Transverse colon (tissue), 4 donors: Measurements from ENCODE around the gene PYGM. TPM values are rescaled to one million over a fixed set of nuclear protein-coding genes. Genes with fewer than 3 reads are reported as not detected.

Experiments
- DNase-seq: peaks from one replicate; pipeline ENCODE4 v3.0.0-alpha.2; 2019
- H3K27ac ChIP-seq, 4 donors: fragments of 200-600 bp; sonication (generic); 2 replicates each; pipeline ENCODE4 v1.5.1; 2016 to 2018; ENCODE audit warnings: inconsistent platforms in 4 of 4
- H3K27me3 ChIP-seq: fragments of 200-600 bp; sonication (generic); 2 replicates; pipeline ENCODE4 v1.5.1; 2017; ENCODE audit warnings: inconsistent platforms
- H3K36me3 ChIP-seq, 4 donors: fragments of 200-600 bp; sonication (generic); 2 replicates each; pipeline ENCODE4 v1.5.1; 2017 to 2019; ENCODE audit warnings: inconsistent platforms in 4 of 4
- H3K4me1 ChIP-seq, 4 donors: fragments of 200-600 bp; sonication (generic); 2 replicates each; pipeline ENCODE4 v1.5.1; 2017 to 2020; ENCODE audit warnings: inconsistent platforms in 4 of 4
- H3K4me3 ChIP-seq, 4 donors: fragments of 200-600 bp; sonication (generic); 1 replicate in 1 of 4; 2 replicates in 3 of 4; pipeline versions ENCODE4 v1.5.1 to v1.6.1; 2017 to 2019; ENCODE audit warnings: inconsistent platforms in 4 of 4
- H3K9me3 ChIP-seq, 2 donors: fragments of 200-600 bp; sonication (generic); 2 replicates each; pipeline ENCODE4 v1.5.1; 2017 to 2019; ENCODE audit warnings: inconsistent platforms in 2 of 2
- EP300 ChIP-seq: sonication (generic); formaldehyde crosslinking; IDR thresholded peaks from one replicate; pipeline ENCODE4 v1.6.1; 2017; ENCODE audit warnings: antibody characterized with exemption, low read depth
- POLR2A ChIP-seq: fragments of 450-650 bp; IDR thresholded peaks from one replicate; pipeline ENCODE4 v1.6.1; 2016; ENCODE audit warnings: antibody characterized with exemption, mild to moderate bottlenecking, moderate library complexity
- POLR2AphosphoS5 ChIP-seq, 3 donors: sonication (generic); formaldehyde crosslinking; IDR thresholded peaks; one replicate each; pipeline ENCODE4 v1.6.1; 2016; ENCODE audit warnings: antibody characterized with exemption in 3 of 3
- WGBS, 2 donors: methylation state at CpG; one replicate each; pipeline ENCODE4 v1.1.5; 2018; ENCODE audit warnings: low coverage in 1 of 2; 5-methylcytosine and 5-hydroxymethylcytosine counted together
- in situ Hi-C, 4 donors: fragments of 200-750 bp; cut with MboI; loops; one replicate each; pipeline versions ENCODE4 v1.15.0 to v1.15.1; 2017; ENCODE audit warnings: low sequenced_read_pairs in 3 of 4, low pct_ligation_motif_present in 1 of 4, low pct_unique_long_range_greater_than_20kb in 1 of 4
- intact Hi-C: fragments of 100-400 bp; cut with DNase I; formaldehyde crosslinking; loops from one replicate; pipeline ENCODE4 v1.15.1; 2023; ENCODE audit warnings: low total_unique reads
- total RNA-seq, 4 donors: library from RNA; depleted of rRNA; stranded (reverse); fragments of >200 nt; gene quantifications; one replicate each; pipeline ENCODE4 v1.1.0, GENCODE V29; 2016
- TF ChIP-seq, protein P1 (sequence below), 5 experiments: fragments of 200-600 bp in 3 of 5; fragments of 450-650 bp in 2 of 5; sonication (generic) in 3 of 5; IDR thresholded peaks; 1 replicate in 2 of 5; 2 replicates in 3 of 5; pipeline ENCODE4 v1.5.1; 2016 to 2017; ENCODE audit warnings: antibody characterized with exemption in 5 of 5, inconsistent platforms in 3 of 5, mild to moderate bottlenecking in 2 of 5, moderate library complexity in 1 of 5

PYGM gene
- total RNA-seq, 4 donors from 2014 or later, result 1.2 to 7.9 (median 2.2) TPM

DNA sequence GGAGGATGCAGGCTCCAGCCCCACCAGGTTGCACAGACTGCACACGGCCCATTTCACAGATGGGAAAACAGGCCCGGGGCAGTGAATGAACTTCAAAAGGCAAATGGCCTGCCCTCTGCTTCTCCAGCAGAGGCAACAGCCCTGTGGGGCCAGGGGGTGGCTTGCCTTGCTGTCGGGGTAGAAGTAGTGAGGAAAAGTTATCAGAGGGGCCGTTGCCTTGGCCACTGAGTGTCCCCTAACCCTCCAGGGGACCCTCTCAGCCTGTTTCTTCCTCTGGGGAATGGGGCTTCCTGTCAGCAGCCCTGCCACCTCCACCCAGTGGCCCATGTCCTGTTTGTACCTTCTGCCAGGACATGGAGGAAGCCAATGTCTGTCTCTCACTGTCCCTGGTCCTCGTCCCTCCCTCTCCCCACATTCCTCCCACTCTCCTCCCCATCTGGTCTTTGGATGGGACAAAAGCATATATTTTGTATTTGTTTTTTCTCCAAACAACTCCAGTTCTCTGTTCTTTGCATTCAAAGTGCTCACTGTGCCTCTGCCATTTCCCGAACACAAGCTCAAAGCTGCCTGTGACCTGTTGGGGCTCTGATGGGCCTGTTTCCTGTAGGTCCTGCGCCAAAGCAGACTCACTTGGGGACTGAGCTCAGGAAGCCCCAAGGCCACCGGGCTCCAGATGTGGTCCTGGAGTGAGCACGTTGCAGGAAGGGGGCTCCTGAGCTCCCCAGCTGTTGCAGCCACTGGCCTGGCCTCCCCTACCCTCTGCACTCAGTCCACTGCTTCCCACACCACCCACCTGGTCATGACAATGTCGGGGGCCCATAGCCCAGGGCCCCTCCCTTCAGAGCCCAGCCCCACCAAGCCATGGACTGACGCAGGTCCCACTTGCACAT is 33.7 kb upstream of the PYGM start:
- H3K9me3 ChIP-seq, result no peaks in the 10 kb centered on the region
- no peaks in the 10 kb centered on the region for H3K36me3 ChIP-seq
- intact Hi-C loops, result no loop called here
- no peaks in the 10 kb centered on the region for H3K27me3 ChIP-seq
- H3K4me3 ChIP-seq, result no peak overlapping the region
- no peak for DNase-seq
- H3K4me1 ChIP-seq, result peaks cover 0 to 6% (median 0%) of the 10 kb centered on the region in 4 donors
- no peak overlapping the region for H3K27ac ChIP-seq
- TF ChIP-seq POLR2AphosphoS5 (IDR thresholded peaks at IDR 0.05) (no peak), EP300 (no peak), POLR2A (no peak)
- TF ChIP-seq, protein P1, sequence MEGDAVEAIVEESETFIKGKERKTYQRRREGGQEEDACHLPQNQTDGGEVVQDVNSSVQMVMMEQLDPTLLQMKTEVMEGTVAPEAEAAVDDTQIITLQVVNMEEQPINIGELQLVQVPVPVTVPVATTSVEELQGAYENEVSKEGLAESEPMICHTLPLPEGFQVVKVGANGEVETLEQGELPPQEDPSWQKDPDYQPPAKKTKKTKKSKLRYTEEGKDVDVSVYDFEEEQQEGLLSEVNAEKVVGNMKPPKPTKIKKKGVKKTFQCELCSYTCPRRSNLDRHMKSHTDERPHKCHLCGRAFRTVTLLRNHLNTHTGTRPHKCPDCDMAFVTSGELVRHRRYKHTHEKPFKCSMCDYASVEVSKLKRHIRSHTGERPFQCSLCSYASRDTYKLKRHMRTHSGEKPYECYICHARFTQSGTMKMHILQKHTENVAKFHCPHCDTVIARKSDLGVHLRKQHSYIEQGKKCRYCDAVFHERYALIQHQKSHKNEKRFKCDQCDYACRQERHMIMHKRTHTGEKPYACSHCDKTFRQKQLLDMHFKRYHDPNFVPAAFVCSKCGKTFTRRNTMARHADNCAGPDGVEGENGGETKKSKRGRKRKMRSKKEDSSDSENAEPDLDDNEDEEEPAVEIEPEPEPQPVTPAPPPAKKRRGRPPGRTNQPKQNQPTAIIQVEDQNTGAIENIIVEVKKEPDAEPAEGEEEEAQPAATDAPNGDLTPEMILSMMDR (IDR thresholded peaks at IDR 0.05), result no peak
- in situ Hi-C loops, result no loop called here
- WGBS, 2 donors, result 80% methylated on average over 4 to 11 of the region's 11 CpGs

- Histone ChIP-seq H3K9me3 (no peaks in the 10 kb centered on the region), H3K4me1 (peaks cover 0 to 6% (median 0%) of the 10 kb centered on the region in 4 donors), H3K27ac (no peak overlapping the region), H3K27me3 (no peaks in the 10 kb centered on the region), H3K4me3 (no peak overlapping the region), H3K36me3 (no peaks in the 10 kb centered on the region)
- WGBS, 2 donors, result 97% methylated on average over 4 of the region's 4 CpGs; no CpG with 5 or more reads in 1 of the 2 donors
- no peak for DNase-seq
- no peak for TF ChIP-seq POLR2AphosphoS5 (IDR thresholded peaks at IDR 0.05)
- TF ChIP-seq, protein P1 (IDR thresholded peaks at IDR 0.05), result no peak
- no peak for TF ChIP-seq POLR2A
- no peak for TF ChIP-seq EP300
- in situ Hi-C loops, result no loop called here
- intact Hi-C loops, result no loop called here
Measured at GRCh38 chr11:64792482-64792881, 32.7 kb upstream of the PYGM start.

DNA sequence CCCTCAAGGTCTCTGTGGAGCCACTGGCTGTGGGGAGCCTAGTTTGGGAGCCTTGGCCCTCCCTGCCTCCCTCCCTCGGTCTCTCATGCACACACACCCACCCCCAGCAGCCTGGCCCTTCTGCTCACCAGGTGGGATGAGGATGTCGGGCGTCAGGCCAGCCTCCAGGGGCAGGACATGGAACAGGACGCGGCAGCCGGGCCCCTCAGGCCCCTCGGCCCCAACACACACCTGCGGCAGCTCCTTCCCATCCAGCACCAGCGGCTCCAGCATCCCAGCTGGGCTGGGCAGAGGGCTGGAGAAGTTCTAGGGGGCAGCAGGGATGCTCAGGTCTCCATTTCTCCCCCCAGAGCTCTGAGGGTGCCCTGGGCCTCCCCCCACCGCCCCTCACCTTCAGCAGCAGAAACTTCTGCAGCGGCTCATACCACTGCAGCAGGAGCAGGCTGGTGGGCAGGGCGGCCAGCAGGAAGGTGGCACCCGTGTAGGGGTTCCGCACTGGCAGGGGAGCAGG is 32.1 kb upstream of the PYGM start:
- Histone ChIP-seq H3K4me1 (peaks cover 0 to 8% (median 0%) of the 10 kb centered on the region in 4 donors), H3K27ac (no peak overlapping the region), H3K9me3 (no peaks in the 10 kb centered on the region), H3K27me3 (no peaks in the 10 kb centered on the region), H3K4me3 (no peak overlapping the region), H3K36me3 (no peaks in the 10 kb centered on the region)
- 94% methylated on average over 13 of the region's 14 CpGs; no CpG with 5 or more reads in 1 of the 2 donors for WGBS, 2 donors
- DNase-seq, result no peak
- intact Hi-C loops, result no loop called here
- in situ Hi-C loops, result no loop called here
- TF ChIP-seq POLR2AphosphoS5 (IDR thresholded peaks at IDR 0.05), result no peak
- no peak for TF ChIP-seq POLR2A
- TF ChIP-seq, protein P1 (IDR thresholded peaks at IDR 0.05), result no peak
- TF ChIP-seq EP300, result no peak

- no peaks in the 10 kb centered on the region for H3K9me3 ChIP-seq
- H3K36me3 ChIP-seq, result no peaks in the 10 kb centered on the region
- H3K27me3 ChIP-seq, result no peaks in the 10 kb centered on the region
- in situ Hi-C loops (no loop called here), intact Hi-C loops (no loop called here)
- no peak overlapping the region for H3K27ac ChIP-seq
- H3K4me1 ChIP-seq, result peaks cover 0 to 13% (median 0%) of the 10 kb centered on the region in 4 donors
- TF ChIP-seq EP300 (no peak), POLR2A (no peak), POLR2AphosphoS5 (IDR thresholded peaks at IDR 0.05) (no peak)
- TF ChIP-seq, protein P1 (IDR thresholded peaks at IDR 0.05), result no peak
- no peak for DNase-seq
- H3K4me3 ChIP-seq, result no peak overlapping the region
- 84% methylated on average over 25 of the region's 25 CpGs; no CpG with 5 or more reads in 1 of the 2 donors for WGBS, 2 donors
Measured at GRCh38 chr11:64790205-64791095, 30.7 kb upstream of the PYGM start.
